IMR-90 (cell line): ENCODE measurements around the gene PTPRN2. TPM values are rescaled to one million over a fixed set of nuclear protein-coding genes. Genes with fewer than 3 reads are reported as not detected.

Source experiments
- ATAC-seq: fragments of 200-7000 bp; cut with Tn5 transposase; 2 replicates; pipeline ENCODE4 v1.9.1; 2020; ENCODE audit warnings: low read depth, mild to moderate bottlenecking, moderate library complexity
- BruUV-seq: library from RNA; stranded (reverse); fragments of 400-500 nt; replicated peaks from 2 replicates; lab custom pipeline; 2021; lab: Mats Ljungman, UMichigan
- CTCF ChIA-PET: fragments of 300-600 bp; formaldehyde crosslinking; extraction: SDS; loops from one replicate; lab custom pipeline; 2021; ENCODE audit warnings: antibody characterized with exemption; lab: Yijun Ruan, JAX
- POLR2A ChIA-PET: fragments of 300-600 bp; sonication (Branson Sonifier 250); formaldehyde crosslinking; loops from one replicate; lab custom pipeline; 2022; ENCODE audit warnings: antibody characterized with exemption; ENCODE audit not compliant: unreplicated experiment; lab: Charles Lee
- DNase-seq: peaks from one replicate; pipeline ENCODE4 v3.0.0; 2013
- H2AFZ ChIP-seq: replicated peaks from 2 replicates; pipeline ENCODE3; 2013; ENCODE audit warnings: low read length, mild to moderate bottlenecking; ENCODE audit not compliant: poor library complexity
- H2AK5ac ChIP-seq: 2 replicates; pipeline ENCODE4 v1.6.1; 2013; ENCODE audit warnings: low read depth, low read length, inconsistent platforms
- H2AK9ac ChIP-seq: replicated peaks from 2 replicates; pipeline ENCODE3; 2013; ENCODE audit warnings: mild to moderate bottlenecking, low read depth, low read length, moderate library complexity; ENCODE audit not compliant: poor library complexity
- H2BK120ac ChIP-seq: 2 replicates; pipeline ENCODE4 v1.6.1; 2013; ENCODE audit warnings: low read depth, low read length, inconsistent platforms
- H2BK15ac ChIP-seq: 3 replicates; pipeline ENCODE4 v1.6.1; 2013; ENCODE audit warnings: low read depth, low read length, inconsistent platforms
- H2BK20ac ChIP-seq: 2 replicates; pipeline ENCODE4 v1.6.1; 2013; ENCODE audit warnings: low read depth, mild to moderate bottlenecking, inconsistent platforms, low read length, moderate library complexity
- H2BK5ac ChIP-seq: 2 replicates; pipeline ENCODE4 v1.6.1; 2013; ENCODE audit warnings: mild to moderate bottlenecking, low read depth, low read length, inconsistent platforms; ENCODE audit not compliant: poor library complexity, severe bottlenecking
- H3K14ac ChIP-seq: replicated peaks from 2 replicates; pipeline ENCODE4 v1.6.1; 2013; ENCODE audit warnings: low read depth, low read length, inconsistent platforms
- H3K18ac ChIP-seq: 2 replicates; pipeline ENCODE4 v1.6.1; 2013; ENCODE audit warnings: low read depth, low read length, control low read depth
- H3K23ac ChIP-seq: 2 replicates; pipeline ENCODE4 v1.6.1; 2013; ENCODE audit warnings: low read depth, low read length, inconsistent platforms
- H3K27ac ChIP-seq: 2 replicates; pipeline ENCODE4 v1.5.1; 2013; ENCODE audit warnings: mild to moderate bottlenecking, control low read depth, low read length; ENCODE audit not compliant: insufficient read depth
- H3K27me3 ChIP-seq: 2 replicates; pipeline ENCODE4 v1.6.1; 2013; ENCODE audit warnings: low read length; ENCODE audit not compliant: control insufficient read depth, insufficient read depth
- H3K36me3 ChIP-seq: 2 replicates; pipeline ENCODE4 v1.6.1; 2013; ENCODE audit warnings: low read length, mixed read lengths; ENCODE audit not compliant: control insufficient read depth, insufficient read depth
- H3K4ac ChIP-seq: 2 replicates; pipeline ENCODE4 v1.6.1; 2013; ENCODE audit warnings: low read depth, low read length, inconsistent platforms
- H3K4me1 ChIP-seq: 2 replicates; pipeline ENCODE4 v1.6.1; 2013; ENCODE audit warnings: low read length, mixed read lengths; ENCODE audit not compliant: control insufficient read depth, insufficient read depth
- H3K4me2 ChIP-seq: 2 replicates; pipeline ENCODE4 v1.6.1; 2013; ENCODE audit warnings: low read depth, mild to moderate bottlenecking, control low read depth, low read length, moderate library complexity
- H3K4me3 ChIP-seq: 2 replicates; pipeline ENCODE4 v1.5.1; 2013; ENCODE audit warnings: low read depth, mild to moderate bottlenecking, control low read depth, low read length, moderate library complexity; ENCODE audit not compliant: insufficient read depth
- H3K56ac ChIP-seq: 2 replicates; pipeline ENCODE4 v1.6.1; 2013; ENCODE audit warnings: low read length, inconsistent platforms; ENCODE audit not compliant: insufficient read depth; ENCODE audit errors: extremely low read depth
- H3K79me1 ChIP-seq, 2 experiments: 2 replicates each; pipeline ENCODE4 v1.6.1; 2013; ENCODE audit warnings: low read length in 2 of 2, inconsistent platforms in 1 of 2, low read depth in 1 of 2
- H3K9ac ChIP-seq: 2 replicates; pipeline ENCODE4 v1.6.1; 2013; ENCODE audit warnings: low read depth, low read length, control low read depth
- H3K9me1 ChIP-seq: 2 replicates; pipeline ENCODE4 v1.6.1; 2013; ENCODE audit warnings: low read length, inconsistent platforms; ENCODE audit not compliant: insufficient read depth
- H3K9me3 ChIP-seq: 2 replicates; pipeline ENCODE4 v1.6.1; 2013; ENCODE audit warnings: low read length; ENCODE audit not compliant: control insufficient read depth, insufficient read depth
- H4K20me1 ChIP-seq: 2 replicates; pipeline ENCODE4 v1.6.1; 2013; ENCODE audit warnings: low read length, inconsistent platforms; ENCODE audit not compliant: insufficient read depth
- H4K5ac ChIP-seq: 2 replicates; pipeline ENCODE4 v1.6.1; 2013; ENCODE audit warnings: mild to moderate bottlenecking, low read depth, low read length, control low read depth
- H4K8ac ChIP-seq, 2 experiments: 2 replicates each; pipeline ENCODE4 v1.6.1; 2013; ENCODE audit warnings: low read depth in 2 of 2, low read length in 2 of 2, control low read depth in 1 of 2, inconsistent platforms in 1 of 2
- H4K91ac ChIP-seq: 2 replicates; pipeline ENCODE4 v1.6.1; 2013; ENCODE audit warnings: low read depth, low read length, inconsistent platforms; ENCODE audit not compliant: insufficient read depth
- BHLHE40 ChIP-seq: fragments of 150-350 bp; IDR thresholded peaks from 2 replicates; pipeline ENCODE4 v1.6.1; 2016; ENCODE audit warnings: mild to moderate bottlenecking, low read depth, low read length
- CEBPB ChIP-seq: IDR thresholded peaks from 2 replicates; pipeline ENCODE4 v1.6.1; 2012; ENCODE audit warnings: low read depth, low read length, improper control_type of control experiment
- CHD1 ChIP-seq: IDR thresholded peaks from 2 replicates; pipeline ENCODE4 v1.6.1; 2012; ENCODE audit warnings: low read depth, low read length, improper control_type of control experiment
- ELK1 ChIP-seq: fragments of 150-350 bp; IDR thresholded peaks from 2 replicates; pipeline ENCODE4 v1.6.1; 2016; ENCODE audit warnings: low read depth, mild to moderate bottlenecking, low read length, moderate library complexity, borderline replicate concordance
- FOS ChIP-seq: fragments of 150-350 bp; IDR thresholded peaks from 2 replicates; pipeline ENCODE4 v1.6.1; 2016; ENCODE audit warnings: low read depth, low read length
- MAFK ChIP-seq: IDR thresholded peaks from 2 replicates; pipeline ENCODE4 v1.6.1; 2012; ENCODE audit warnings: low read depth, low read length, improper control_type of control experiment
- MAZ ChIP-seq: IDR thresholded peaks from 2 replicates; pipeline ENCODE4 v1.6.1; 2012; ENCODE audit warnings: low read depth, mild to moderate bottlenecking, low read length, improper control_type of control experiment, moderate library complexity, borderline replicate concordance
- MXI1 ChIP-seq: IDR thresholded peaks from 2 replicates; pipeline ENCODE4 v1.6.1; 2012; ENCODE audit warnings: low read depth, mild to moderate bottlenecking, low read length, moderate library complexity, borderline replicate concordance
- NFE2L2 ChIP-seq: fragments of 150-350 bp; IDR thresholded peaks from 2 replicates; pipeline ENCODE4 v1.6.1; 2016; ENCODE audit warnings: low read depth, mild to moderate bottlenecking, low read length
- POLR2A ChIP-seq: IDR thresholded peaks from 2 replicates; pipeline ENCODE4 v1.6.1; 2012; ENCODE audit warnings: mild to moderate bottlenecking, low read depth, low read length
- RAD21 ChIP-seq: IDR thresholded peaks from 2 replicates; pipeline ENCODE4 v1.6.1; 2012; ENCODE audit warnings: low read length, improper control_type of control experiment
- RCOR1 ChIP-seq: IDR thresholded peaks from 2 replicates; pipeline ENCODE4 v1.6.1; 2012; ENCODE audit warnings: mild to moderate bottlenecking, low read length, improper control_type of control experiment; ENCODE audit not compliant: insufficient replicate concordance
- RFX5 ChIP-seq: IDR thresholded peaks from 2 replicates; pipeline ENCODE4 v1.8.0; 2012; ENCODE audit warnings: low read depth, mild to moderate bottlenecking, low read length, moderate library complexity
- SMC3 ChIP-seq: fragments of 150-350 bp; IDR thresholded peaks from 2 replicates; pipeline ENCODE4 v1.6.1; 2016; ENCODE audit warnings: low read depth, mild to moderate bottlenecking, antibody characterized with exemption, low read length, moderate library complexity
- WGBS, 2 experiments: methylation state at CpG; one replicate each; pipeline versions ENCODE4 v1.1.5 to v1.1.7; 2013; ENCODE audit warnings: missing lambda C conversion rate in 2 of 2; ENCODE audit not compliant: insufficient read length in 1 of 2; ENCODE audit errors: extremely low coverage in 2 of 2; 5-methylcytosine and 5-hydroxymethylcytosine counted together
- dilution Hi-C: fragments of 300-500 bp; cut with HindIII; formaldehyde crosslinking; loops from one replicate; pipeline ENCODE4 v1.14.3; 2018; ENCODE audit warnings: low sequenced_read_pairs; ENCODE audit not compliant: unreplicated experiment
- in situ Hi-C: fragments of 300-500 bp; cut with MboI; formaldehyde crosslinking; loops from 3 replicates; pipeline ENCODE4 v1.14.3; 2019; ENCODE audit warnings: low sequenced_read_pairs, inconsistent platforms, mixed read lengths
- intact Hi-C: fragments of 100-400 bp; cut with micrococcal nuclease; formaldehyde crosslinking; loops from 2 replicates; pipeline ENCODE4 v1.10.0; 2022
- polyA plus RNA-seq, 3 experiments: library from polyadenylated mRNA; depleted of rRNA; stranded (reverse); fragments of >200 nt; gene quantifications; 2 replicates each; pipeline ENCODE4 v1.2.3, GENCODE V29; 2012; ENCODE audit warnings: low replicate concordance in 1 of 3
- total RNA-seq: library from RNA; depleted of rRNA; stranded (reverse); fragments of >200 nt; gene quantifications from 2 replicates; pipeline ENCODE4 v1.2.3, GENCODE V29; 2012
- TF ChIP-seq, protein P1 (sequence below): conservative IDR thresholded peaks from 2 replicates; pipeline ENCODE4 v1.5.1; 2012; ENCODE audit warnings: mild to moderate bottlenecking, low read depth, low read length, improper control_type of control experiment
- TF ChIP-seq, protein P2 (sequence below): fragments of 150-350 bp; IDR thresholded peaks from 2 replicates; pipeline ENCODE4 v1.6.1; 2017; ENCODE audit warnings: mild to moderate bottlenecking, antibody characterized with exemption, low read length, low read depth

PTPRN2 gene
- total and polyA plus RNA-seq, 2 of the 4 experiments (the other 2 are of a cell fraction): 0.03 TPM; not detected in 1

- Histone ChIP-seq H3K4ac (no peak overlapping the region), H4K20me1 (no peaks in the 10 kb centered on the region), H3K18ac (no peak overlapping the region), H3K79me1 (no peaks in the 10 kb centered on the region), H3K14ac (no peak overlapping the region), H3K4me3 (no peak overlapping the region), H3K56ac (no peak overlapping the region), H2AFZ (no peak overlapping the region), H2BK120ac (no peak overlapping the region), H2BK15ac (no peak overlapping the region), H2BK5ac (no peak overlapping the region), H2AK9ac (no peak overlapping the region), H2AK5ac (no peak overlapping the region), H3K9ac (no peak overlapping the region), H3K27me3 (no peaks in the 10 kb centered on the region), H3K23ac (no peak overlapping the region), H3K9me3 (peaks cover 45% of the 10 kb centered on the region), H2BK20ac (no peak overlapping the region), H3K4me2 (no peak overlapping the region), H3K36me3 (no peaks in the 10 kb centered on the region), H3K9me1 (no peaks in the 10 kb centered on the region), H4K91ac (no peak overlapping the region), H4K5ac (no peak overlapping the region), H4K8ac (no peak overlapping the region), H3K4me1 (no peaks in the 10 kb centered on the region), H3K27ac (no peak overlapping the region)
- no CpG with 5 or more reads among the region's 3 CpGs for WGBS, 2 experiments
- CTCF ChIA-PET: no interaction called here
- TF ChIP-seq MAFK (no peak), RAD21 (no peak), CHD1 (no peak), SMC3 (no peak), RFX5 (no peak), RCOR1 (no peak), MAZ (no peak), CEBPB (no peak), BHLHE40 (no peak), ELK1 (no peak), NFE2L2 (no peak), FOS (no peak), MXI1 (no peak), POLR2A (no peak)
- TF ChIP-seq, protein P1, sequence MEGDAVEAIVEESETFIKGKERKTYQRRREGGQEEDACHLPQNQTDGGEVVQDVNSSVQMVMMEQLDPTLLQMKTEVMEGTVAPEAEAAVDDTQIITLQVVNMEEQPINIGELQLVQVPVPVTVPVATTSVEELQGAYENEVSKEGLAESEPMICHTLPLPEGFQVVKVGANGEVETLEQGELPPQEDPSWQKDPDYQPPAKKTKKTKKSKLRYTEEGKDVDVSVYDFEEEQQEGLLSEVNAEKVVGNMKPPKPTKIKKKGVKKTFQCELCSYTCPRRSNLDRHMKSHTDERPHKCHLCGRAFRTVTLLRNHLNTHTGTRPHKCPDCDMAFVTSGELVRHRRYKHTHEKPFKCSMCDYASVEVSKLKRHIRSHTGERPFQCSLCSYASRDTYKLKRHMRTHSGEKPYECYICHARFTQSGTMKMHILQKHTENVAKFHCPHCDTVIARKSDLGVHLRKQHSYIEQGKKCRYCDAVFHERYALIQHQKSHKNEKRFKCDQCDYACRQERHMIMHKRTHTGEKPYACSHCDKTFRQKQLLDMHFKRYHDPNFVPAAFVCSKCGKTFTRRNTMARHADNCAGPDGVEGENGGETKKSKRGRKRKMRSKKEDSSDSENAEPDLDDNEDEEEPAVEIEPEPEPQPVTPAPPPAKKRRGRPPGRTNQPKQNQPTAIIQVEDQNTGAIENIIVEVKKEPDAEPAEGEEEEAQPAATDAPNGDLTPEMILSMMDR: no peak
- TF ChIP-seq, protein P2, sequence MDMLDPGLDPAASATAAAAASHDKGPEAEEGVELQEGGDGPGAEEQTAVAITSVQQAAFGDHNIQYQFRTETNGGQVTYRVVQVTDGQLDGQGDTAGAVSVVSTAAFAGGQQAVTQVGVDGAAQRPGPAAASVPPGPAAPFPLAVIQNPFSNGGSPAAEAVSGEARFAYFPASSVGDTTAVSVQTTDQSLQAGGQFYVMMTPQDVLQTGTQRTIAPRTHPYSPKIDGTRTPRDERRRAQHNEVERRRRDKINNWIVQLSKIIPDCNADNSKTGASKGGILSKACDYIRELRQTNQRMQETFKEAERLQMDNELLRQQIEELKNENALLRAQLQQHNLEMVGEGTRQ: no peak
- dilution Hi-C loops (no loop called here), intact Hi-C loops (no loop called here), in situ Hi-C loops (no loop called here)
- POLR2A ChIA-PET: no interaction called here
- DNase-seq (no peak), ATAC-seq (no peak)
- BruUV-seq: no TSS peak
Observed at GRCh38 chr7:158482480-158482879, 105.1 kb downstream of the PTPRN2 start.
